Cardiac septum (tissue), 1 donor: ENCODE data around the gene SLC27A2. TPM values are rescaled to one million over a fixed set of nuclear protein-coding genes. Genes with fewer than 3 reads are reported as not detected.
"Not testable (repeated sequence)": the region's sequence is repeated elsewhere in the genome, so short reads cannot be mapped to it uniquely, and the experiment has no call there.

Experiments used
- DNase-seq: peaks from one replicate; pipeline ENCODE4 v3.0.0-alpha.2; 2020; ENCODE audit warnings: low spot score
- intact Hi-C: fragments of 100-400 bp; cut with DNase I; formaldehyde crosslinking; loops from one replicate; pipeline ENCODE4 v1.14.0; 2022
- long read RNA-seq: library from polyadenylated mRNA; unstranded; transcript quantifications from one replicate; pipeline ENCODE4 v2.0.0, GENCODE V29; 2021
- total RNA-seq: library from RNA; stranded (reverse); fragmentation: NEBNext Ultra II Directional; extraction: Animal tissue kit (Norgen Biotek cat#: 25700); gene quantifications from one replicate; pipeline ENCODE4 v1.2.1, GENCODE V29; 2021
- donor health status: DM: no; HTN: no; CAD: no.

SLC27A2 gene
- total RNA-seq = not detected
- long read RNA-seq = 0 reads

GRCh38 chr15:50181969-50182218 is at the start of gene SLC27A2:
Gene SLC27A2 (plus strand): TSS chr15:50182196. CDS start chr15:50182428, 232 bp downstream.
- DNase-seq = no peak
- intact Hi-C loops = no loop called here

GRCh38 chr15:50132251-50132984 is 49.6 kb upstream of the SLC27A2 start:
- intact Hi-C loops, DNase-seq: not testable (repeated sequence)

GRCh38 chr15:50134524-50135024 is 47.4 kb upstream of the SLC27A2 start:
- intact Hi-C loops = no loop called here
- DNase-seq = no peak

GRCh38 chr15:50135031-50135551 is 46.9 kb upstream of the SLC27A2 start:
- intact Hi-C loops = no loop called here

GRCh38 chr15:50137330-50137761 is 44.6 kb upstream of the SLC27A2 start:
- intact Hi-C loops = no loop called here
- no peak for DNase-seq

More at GRCh38 chr15:50135031-50135551, 46.9 kb upstream of the SLC27A2 start:
- DNase-seq = no peak

- DNase-seq = no peak
- intact Hi-C loops = no loop called here
Observed at GRCh38 chr15:50137893-50138292, 44.1 kb upstream of the SLC27A2 start.

GRCh38 chr15:50138391-50138790 is 43.6 kb upstream of the SLC27A2 start:
- intact Hi-C loops = no loop called here
- DNase-seq = no peak

GRCh38 chr15:50140098-50140497 is 41.9 kb upstream of the SLC27A2 start:
- no peak for DNase-seq
- intact Hi-C loops = loop anchor here (10.0 kb wide), 2 partner anchors 905 to 1785 kb away; no protein-coding TSS in a partner anchor

GRCh38 chr15:50140983-50141382 is 41.0 kb upstream of the SLC27A2 start:
- intact Hi-C loops = loop anchor here (10.0 kb wide), 2 partner anchors 906 to 1786 kb away; no protein-coding TSS in a partner anchor
- no peak for DNase-seq

- intact Hi-C loops = loop anchor here (10.0 kb wide), 2 partner anchors 907 to 1787 kb away; no protein-coding TSS in a partner anchor
- DNase-seq = no peak
Observed at GRCh38 chr15:50141856-50142255, 40.1 kb upstream of the SLC27A2 start.

GRCh38 chr15:50143255-50143860 is 38.6 kb upstream of the SLC27A2 start:
- intact Hi-C loops = loop anchor here (10.0 kb wide), 2 partner anchors 909 to 1789 kb away; no protein-coding TSS in a partner anchor
- no peak for DNase-seq

- intact Hi-C loops = loop anchor here (5.0 to 10.0 kb wide), 3 partner anchors 910 to 1790 kb away; no protein-coding TSS in a partner anchor
- no peak for DNase-seq
Observed at GRCh38 chr15:50144341-50145120, 37.5 kb upstream of the SLC27A2 start.

GRCh38 chr15:50145451-50145872 is 36.5 kb upstream of the SLC27A2 start:
- DNase-seq = no peak
- intact Hi-C loops = loop anchor here (5.0 to 10.0 kb wide), 3 partner anchors 911 to 1791 kb away; no protein-coding TSS in a partner anchor

- intact Hi-C loops = loop anchor here (5.0 to 10.0 kb wide), 3 partner anchors 912 to 1792 kb away; no protein-coding TSS in a partner anchor
- DNase-seq = no peak
Observed at GRCh38 chr15:50146632-50147031, 35.4 kb upstream of the SLC27A2 start.

GRCh38 chr15:50148362-50148963 is 33.5 kb upstream of the SLC27A2 start:
- intact Hi-C loops = loop anchor here (5.0 to 10.0 kb wide), 3 partner anchors 914 to 1794 kb away; no protein-coding TSS in a partner anchor
- no peak for DNase-seq

GRCh38 chr15:50149090-50149489 is 32.9 kb upstream of the SLC27A2 start:
- intact Hi-C loops = loop anchor here (5.0 to 10.0 kb wide), 3 partner anchors 914 to 1794 kb away; no protein-coding TSS in a partner anchor

GRCh38 chr15:50150349-50150748 is 31.6 kb upstream of the SLC27A2 start:
- DNase-seq = no peak
- intact Hi-C loops = no loop called here

More at GRCh38 chr15:50149090-50149489, 32.9 kb upstream of the SLC27A2 start:
- no peak for DNase-seq

- no peak for DNase-seq
- intact Hi-C loops = no loop called here
Observed at GRCh38 chr15:50150851-50151250, 31.1 kb upstream of the SLC27A2 start.

GRCh38 chr15:50151476-50151875 is 30.5 kb upstream of the SLC27A2 start:
- intact Hi-C loops = no loop called here
- DNase-seq = no peak
